Measurements from ENCODE around the gene C6. TPM values are rescaled to one million over a fixed set of nuclear protein-coding genes. Genes with fewer than 3 reads are reported as not detected.

Gene C6
- total and polyA plus RNA-seq, 2 experiments from 2014 or later = not detected

- no peaks in the 10 kb centered on the region for H3K4me1 ChIP-seq (ENCODE audit: insufficient read depth)
- TF ChIP-seq EZH2 (IDR thresholded peaks at IDR 0.05; ENCODE audit: insufficient read depth, poor library complexity, severe bottlenecking) = no peak
- no peak for TF ChIP-seq EZH2phosphoT487 (IDR thresholded peaks at IDR 0.05; ENCODE audit: insufficient read depth, low read depth)
- H3K79me2 ChIP-seq (ENCODE audit: insufficient read depth) = no peaks in the 10 kb centered on the region
- H3K27me3 ChIP-seq (replicated peaks; ENCODE audit: insufficient read depth) = no peaks in the 10 kb centered on the region; the same call in 1 of the 2 replicates
- in situ Hi-C loops (cut with MboI) = no loop called here
- H2AFZ ChIP-seq = no peak overlapping the region
- H3K9ac ChIP-seq = no peak overlapping the region
- no peak overlapping the region for H3K27ac ChIP-seq
- 58 to 71% methylated on average over 5 of the region's 5 CpGs for WGBS, 2 experiments (ENCODE audit: low coverage in 1 of 2, low lambda C conversion rate in 2 of 2, missing lambda C conversion rate in 2 of 2)
- H3K9me3 ChIP-seq (ENCODE audit: low read depth) = no peaks in the 10 kb centered on the region
- H3F3A ChIP-seq (ENCODE audit: insufficient read depth) = no peaks in the 10 kb centered on the region
- H3K4me3 ChIP-seq = no peak overlapping the region
- no peaks in the 10 kb centered on the region for H3K9me2 ChIP-seq (ENCODE audit: insufficient read depth)
- no peak overlapping the region for H3K4me2 ChIP-seq (ENCODE audit: unreplicated experiment)
- no peaks in the 10 kb centered on the region for H4K20me1 ChIP-seq (ENCODE audit: insufficient read depth)
- DNase-seq = no peak
- H3K36me3 ChIP-seq (ENCODE audit: low read depth) = no peaks in the 10 kb centered on the region
These were observed 31.4 kb downstream of the C6 start for GRCh38 chr5:41181691-41182564.

GRCh38 chr5:41176952-41177351 is 36.4 kb downstream of the C6 start:
- H3F3A ChIP-seq (ENCODE audit: insufficient read depth) = no peaks in the 10 kb centered on the region
- H3K27ac ChIP-seq = no peak overlapping the region
- H3K27me3 ChIP-seq (replicated peaks; ENCODE audit: insufficient read depth) = no peaks in the 10 kb centered on the region
- H3K4me3 ChIP-seq = no peak overlapping the region
- no peak overlapping the region for H3K9ac ChIP-seq
- no peaks in the 10 kb centered on the region for H3K4me1 ChIP-seq (ENCODE audit: insufficient read depth)
- no peak for TF ChIP-seq EZH2phosphoT487 (IDR thresholded peaks at IDR 0.05; ENCODE audit: insufficient read depth, low read depth)
- TF ChIP-seq EZH2 (IDR thresholded peaks at IDR 0.05; ENCODE audit: insufficient read depth, poor library complexity, severe bottlenecking) = no peak
- H3K9me3 ChIP-seq (ENCODE audit: low read depth) = no peaks in the 10 kb centered on the region
- in situ Hi-C loops (cut with MboI) = no loop called here
- no peaks in the 10 kb centered on the region for H3K36me3 ChIP-seq (ENCODE audit: low read depth)
- no peaks in the 10 kb centered on the region for H4K20me1 ChIP-seq (ENCODE audit: insufficient read depth)
- H2AFZ ChIP-seq = no peak overlapping the region
- H3K9me2 ChIP-seq (ENCODE audit: insufficient read depth) = no peaks in the 10 kb centered on the region
- no peak overlapping the region for H3K4me2 ChIP-seq (ENCODE audit: unreplicated experiment)
- DNase-seq = peak; percentile 4
- H3K79me2 ChIP-seq (ENCODE audit: insufficient read depth) = no peaks in the 10 kb centered on the region
- WGBS, 2 experiments (ENCODE audit: low coverage in 1 of 2, low lambda C conversion rate in 2 of 2, missing lambda C conversion rate in 2 of 2) = 54 to 58% methylated on average over 3 of the region's 3 CpGs

GRCh38 chr5:41172012-41172411 is 41.3 kb downstream of the C6 start:
- H2AFZ ChIP-seq = no peak overlapping the region
- no peak for DNase-seq
- TF ChIP-seq EZH2 (IDR thresholded peaks at IDR 0.05; ENCODE audit: insufficient read depth, poor library complexity, severe bottlenecking) (no peak), EZH2phosphoT487 (IDR thresholded peaks at IDR 0.05; ENCODE audit: insufficient read depth, low read depth) (no peak)
- no peak overlapping the region for H3K4me2 ChIP-seq (ENCODE audit: unreplicated experiment)
- in situ Hi-C loops (cut with MboI) = no loop called here
- no peaks in the 10 kb centered on the region for H4K20me1 ChIP-seq (ENCODE audit: insufficient read depth)
- H3K9me2 ChIP-seq (ENCODE audit: insufficient read depth) = no peaks in the 10 kb centered on the region
- no peaks in the 10 kb centered on the region for H3K79me2 ChIP-seq (ENCODE audit: insufficient read depth)
- WGBS, 2 experiments (ENCODE audit: low coverage in 1 of 2, low lambda C conversion rate in 2 of 2, missing lambda C conversion rate in 2 of 2) = 42 to 67% methylated on average over 3 of the region's 3 CpGs
- H3K9me3 ChIP-seq (ENCODE audit: low read depth) = no peaks in the 10 kb centered on the region
- H3K27me3 ChIP-seq (replicated peaks; ENCODE audit: insufficient read depth) = no peaks in the 10 kb centered on the region
- no peaks in the 10 kb centered on the region for H3F3A ChIP-seq (ENCODE audit: insufficient read depth)
- H3K27ac ChIP-seq = no peak overlapping the region
- no peaks in the 10 kb centered on the region for H3K36me3 ChIP-seq (ENCODE audit: low read depth)
- no peak overlapping the region for H3K4me3 ChIP-seq
- no peaks in the 10 kb centered on the region for H3K4me1 ChIP-seq (ENCODE audit: insufficient read depth)
- H3K9ac ChIP-seq = no peak overlapping the region

- H3K27ac ChIP-seq = no peak overlapping the region
- H3K4me2 ChIP-seq (ENCODE audit: unreplicated experiment) = no peak overlapping the region
These were observed 52.1 kb downstream of the C6 start for GRCh38 chr5:41161271-41161670.

More at GRCh38 chr5:41161271-41161670, 52.1 kb downstream of the C6 start:
- Histone ChIP-seq H3K9ac (no peak overlapping the region), H3F3A (ENCODE audit: insufficient read depth) (no peaks in the 10 kb centered on the region; the same call in 1 of the 2 replicates), H3K4me1 (ENCODE audit: insufficient read depth) (peaks cover 22% of the 10 kb centered on the region), H3K9me3 (ENCODE audit: low read depth) (no peaks in the 10 kb centered on the region), H2AFZ (peak overlapping the region; percentile 16; the same call in 1 of the 2 replicates), H4K20me1 (ENCODE audit: insufficient read depth) (no peaks in the 10 kb centered on the region), H3K4me3 (no peak overlapping the region), H3K9me2 (ENCODE audit: insufficient read depth) (no peaks in the 10 kb centered on the region), H3K79me2 (ENCODE audit: insufficient read depth) (no peaks in the 10 kb centered on the region), H3K36me3 (ENCODE audit: low read depth) (no peaks in the 10 kb centered on the region), H3K27me3 (replicated peaks; ENCODE audit: insufficient read depth) (no peaks in the 10 kb centered on the region)
- in situ Hi-C loops (cut with MboI) = no loop called here
- peak; percentile 39 for DNase-seq
- TF ChIP-seq EZH2 (IDR thresholded peaks at IDR 0.05; ENCODE audit: insufficient read depth, poor library complexity, severe bottlenecking) (no peak), EZH2phosphoT487 (IDR thresholded peaks at IDR 0.05; ENCODE audit: insufficient read depth, low read depth) (no peak)
- WGBS, 2 experiments (ENCODE audit: low coverage in 1 of 2, low lambda C conversion rate in 2 of 2, missing lambda C conversion rate in 2 of 2) = 28 to 30% methylated on average over 1 of the region's 1 CpG

Data from GM23248 (cell line).